ENCODE results near the gene FNIP1. TPM values are rescaled to one million over a fixed set of nuclear protein-coding genes. Genes with fewer than 3 reads are reported as not detected.
A peak's percentile ranks its signal among the peaks of the same experiment; 100 is the strongest.

FNIP1 gene
- total RNA-seq, 1 experiment from 2014 or later: 16.4 TPM

DNA sequence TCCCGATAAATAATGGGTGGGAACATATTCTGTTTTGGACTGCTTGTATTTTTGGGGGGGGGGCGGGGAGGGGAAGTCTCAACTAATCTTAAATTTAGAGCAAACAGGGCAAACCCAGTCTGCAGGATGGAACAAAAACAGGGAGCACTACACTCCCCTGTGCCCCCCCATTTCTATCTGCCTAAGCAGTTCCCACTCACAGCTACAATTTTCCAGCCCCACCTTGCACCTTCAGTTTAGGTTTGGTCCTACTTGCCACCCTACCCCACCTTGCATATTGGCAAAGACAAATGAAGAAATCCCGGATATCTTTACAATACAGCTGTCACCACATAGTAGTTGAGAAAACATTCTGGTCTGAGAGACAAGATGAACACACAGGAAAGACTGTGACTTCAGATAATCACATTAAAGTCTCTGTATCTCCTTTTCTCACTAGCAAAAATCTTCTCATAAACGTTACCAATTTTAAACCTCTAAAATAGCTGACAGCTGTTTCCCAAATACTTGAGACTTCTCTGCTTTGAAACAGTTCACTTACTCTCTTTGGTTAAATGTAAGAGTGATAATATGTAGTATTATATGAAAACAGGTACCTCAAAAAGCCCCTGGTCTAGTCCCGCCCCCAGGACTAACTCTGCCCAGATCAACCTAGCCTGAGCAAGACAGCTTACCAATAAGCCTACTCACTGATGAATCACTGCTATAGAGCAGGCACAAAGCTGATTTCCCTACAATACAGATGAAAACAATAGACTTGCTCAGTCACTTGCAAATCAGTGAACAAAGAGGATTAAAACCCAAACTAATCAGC is 156.6 kb downstream of the FNIP1 start:
- POLR2A ChIA-PET: no interaction called here
- no peak for DNase-seq (ENCODE audit: low read depth, low spot score)
- H3K4me2 ChIP-seq (ENCODE audit: low read length): no peak overlapping the region

More for the DNA sequence above, 156.6 kb downstream of the FNIP1 start:
- peaks cover 5 to 12% of the 10 kb centered on the region in 2 experiments; a peak in 3 of 4 replicates for H3K4me1 ChIP-seq (ENCODE audit: control insufficient read depth in 1 of 2, insufficient read depth in 2 of 2, low read length in 2 of 2)
- no peaks in the 10 kb centered on the region for H3K9me3 ChIP-seq (ENCODE audit: control insufficient read depth in 1 of 2, insufficient read depth in 1 of 2, low read depth in 1 of 2, low read length in 2 of 2)
- no peak overlapping the region for H3K27ac ChIP-seq (ENCODE audit: low read depth, low read length)
- no peak overlapping the region for H3K9ac ChIP-seq (ENCODE audit: low read length)
- H2AFZ ChIP-seq (ENCODE audit: low read depth, low read length, poor library complexity, severe bottlenecking): no peak overlapping the region
- intact Hi-C loops (cut with micrococcal nuclease): no loop called here
- no peaks in the 10 kb centered on the region for H3K27me3 ChIP-seq (ENCODE audit: insufficient read depth, low read length)
- peak; percentile 55 for ATAC-seq
- no peaks in the 10 kb centered on the region for H3K79me2 ChIP-seq (ENCODE audit: insufficient read depth, low read length)
- no peaks in the 10 kb centered on the region for H3K9me2 ChIP-seq (ENCODE audit: insufficient read depth)
- RAD21 ChIA-PET (ENCODE audit: low non-redundant PET in 1 of 2, low total read pairs in 2 of 2, uncharacterized antibody in 2 of 2, unreplicated experiment in 2 of 2): no interaction called here
- TF ChIP-seq JUND (IDR thresholded peaks at IDR 0.05) (no peak), ZBTB33 (IDR thresholded peaks at IDR 0.05; ENCODE audit: extremely low read depth, insufficient replicate concordance, low read length) (no peak), YY1 (IDR thresholded peaks at IDR 0.05; ENCODE audit: extremely low read depth, insufficient replicate concordance, low read depth, low read length) (no peak), TCF7L2 (IDR thresholded peaks at IDR 0.05; ENCODE audit: borderline replicate concordance, extremely low read depth, insufficient read depth, insufficient read length) (no peak), FOSL1 (IDR thresholded peaks at IDR 0.05; ENCODE audit: low read depth) (no peak), ZFX (IDR thresholded peaks at IDR 0.05) (no peak), SIN3A (IDR thresholded peaks at IDR 0.05; ENCODE audit: low read depth) (no peak), ZNF274 (IDR thresholded peaks at IDR 0.05; ENCODE audit: low read depth, low read length) (no peak), CTCF (IDR thresholded peaks at IDR 0.05 in 2 of 3, conservative IDR thresholded peaks at IDR 0.05 in 1 of 3; ENCODE audit: borderline replicate concordance in 1 of 3, insufficient read depth in 1 of 3, low read depth in 2 of 3, low read length in 2 of 3) (no peak)
- TF ChIP-seq, protein P1, sequence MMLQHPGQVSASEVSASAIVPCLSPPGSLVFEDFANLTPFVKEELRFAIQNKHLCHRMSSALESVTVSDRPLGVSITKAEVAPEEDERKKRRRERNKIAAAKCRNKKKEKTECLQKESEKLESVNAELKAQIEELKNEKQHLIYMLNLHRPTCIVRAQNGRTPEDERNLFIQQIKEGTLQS (IDR thresholded peaks at IDR 0.05): no peak
- no TSS peak for BruUV-seq (replicated peaks)
- no peaks in the 10 kb centered on the region for H4K20me1 ChIP-seq (ENCODE audit: insufficient read depth)
- CTCF ChIA-PET: interaction anchor here (0.6 kb wide), 1 partner anchor 23 kb away, joined by 3 read pairs; no protein-coding TSS in a partner anchor
- no peak overlapping the region for H3K4me3 ChIP-seq (replicated peaks in 1 of 2; ENCODE audit: low read depth in 1 of 2, low read length in 2 of 2)
- H3K36me3 ChIP-seq (ENCODE audit: control insufficient read depth in 1 of 2, insufficient read depth in 2 of 2, low read length in 2 of 2): no peaks in the 10 kb centered on the region

All from HCT116 (cell line).